Measurements from ENCODE around the gene COQ10A.

COQ10A gene

GRCh38 chr12:56248711-56249110 lies 18.0 kb upstream of the COQ10A start:
- no peak overlapping the region for H3K27ac ChIP-seq
- peaks cover 9% of the 10 kb centered on the region for H3K79me2 ChIP-seq
- no peaks in the 10 kb centered on the region for H3K36me3 ChIP-seq (ENCODE audit: control insufficient read depth, insufficient read depth, low read length)
- no peaks in the 10 kb centered on the region for H3K9me3 ChIP-seq (ENCODE audit: control insufficient read depth, low read length)
- no peaks in the 10 kb centered on the region for H3K4me1 ChIP-seq
- no peak overlapping the region for H3K9ac ChIP-seq
- H3K4me2 ChIP-seq (ENCODE audit: low read length) = no peak overlapping the region
- no peak for TF ChIP-seq CTCF (IDR thresholded peaks at IDR 0.05)
- H3K27me3 ChIP-seq (ENCODE audit: control insufficient read depth, insufficient read depth, low read length) = no peaks in the 10 kb centered on the region
- no peak overlapping the region for H2AFZ ChIP-seq
- H3K4me3 ChIP-seq (ENCODE audit: low read depth, low read length) = no peak overlapping the region

GRCh38 chr12:56252649-56253048 lies 14.1 kb upstream of the COQ10A start:
- Histone ChIP-seq H3K27me3 (ENCODE audit: control insufficient read depth, insufficient read depth, low read length) (no peaks in the 10 kb centered on the region), H3K4me1 (peaks cover 3% of the 10 kb centered on the region), H3K9me3 (ENCODE audit: control insufficient read depth, low read length) (no peaks in the 10 kb centered on the region), H3K4me3 (ENCODE audit: low read depth, low read length) (no peak overlapping the region), H2AFZ (no peak overlapping the region), H3K79me2 (peaks cover 23% of the 10 kb centered on the region), H3K27ac (no peak overlapping the region), H3K36me3 (ENCODE audit: control insufficient read depth, insufficient read depth, low read length) (no peaks in the 10 kb centered on the region), H3K9ac (no peak overlapping the region), H3K4me2 (ENCODE audit: low read length) (no peak overlapping the region)
- TF ChIP-seq CTCF (IDR thresholded peaks at IDR 0.05) = no peak

- no peak overlapping the region for H2AFZ ChIP-seq
- H3K36me3 ChIP-seq (ENCODE audit: control insufficient read depth, insufficient read depth, low read length) = no peaks in the 10 kb centered on the region
- no peaks in the 10 kb centered on the region for H3K9me3 ChIP-seq (ENCODE audit: control insufficient read depth, low read length)
- peaks cover 25% of the 10 kb centered on the region for H3K79me2 ChIP-seq
- H3K4me1 ChIP-seq = peaks cover 3% of the 10 kb centered on the region
- no peak for TF ChIP-seq CTCF (IDR thresholded peaks at IDR 0.05)
- no peak overlapping the region for H3K9ac ChIP-seq
- no peak overlapping the region for H3K4me3 ChIP-seq (ENCODE audit: low read depth, low read length)
- H3K27ac ChIP-seq = no peak overlapping the region
- no peak overlapping the region for H3K4me2 ChIP-seq (ENCODE audit: low read length)
- H3K27me3 ChIP-seq (ENCODE audit: control insufficient read depth, insufficient read depth, low read length) = no peaks in the 10 kb centered on the region
These were observed 13.7 kb upstream of the COQ10A start for GRCh38 chr12:56253091-56253490.

- H3K4me1 ChIP-seq = peaks cover 8% of the 10 kb centered on the region
- no peak overlapping the region for H3K9ac ChIP-seq
- no peak overlapping the region for H3K4me3 ChIP-seq (ENCODE audit: low read depth, low read length)
- no peak for TF ChIP-seq CTCF (IDR thresholded peaks at IDR 0.05)
- H3K4me2 ChIP-seq (ENCODE audit: low read length) = no peak overlapping the region
- no peaks in the 10 kb centered on the region for H3K36me3 ChIP-seq (ENCODE audit: control insufficient read depth, insufficient read depth, low read length)
- peaks cover 18% of the 10 kb centered on the region for H3K79me2 ChIP-seq
- no peaks in the 10 kb centered on the region for H3K27me3 ChIP-seq (ENCODE audit: control insufficient read depth, insufficient read depth, low read length)
- H3K9me3 ChIP-seq (ENCODE audit: control insufficient read depth, low read length) = no peaks in the 10 kb centered on the region
- H2AFZ ChIP-seq = no peak overlapping the region
- H3K27ac ChIP-seq = no peak overlapping the region
These were observed 11.1 kb upstream of the COQ10A start for GRCh38 chr12:56255671-56256070.

- no peaks in the 10 kb centered on the region for H3K36me3 ChIP-seq (ENCODE audit: control insufficient read depth, insufficient read depth, low read length)
These were observed 10.3 kb upstream of the COQ10A start for GRCh38 chr12:56256326-56256960.

More at GRCh38 chr12:56256326-56256960, 10.3 kb upstream of the COQ10A start:
- no peak overlapping the region for H2AFZ ChIP-seq
- H3K79me2 ChIP-seq = peaks cover 18% of the 10 kb centered on the region
- no peak overlapping the region for H3K4me2 ChIP-seq (ENCODE audit: low read length)
- no peak overlapping the region for H3K27ac ChIP-seq
- H3K9me3 ChIP-seq (ENCODE audit: control insufficient read depth, low read length) = no peaks in the 10 kb centered on the region
- H3K4me3 ChIP-seq (ENCODE audit: low read depth, low read length) = no peak overlapping the region
- peaks cover 8% of the 10 kb centered on the region for H3K4me1 ChIP-seq
- no peak for TF ChIP-seq CTCF (IDR thresholded peaks at IDR 0.05)
- no peak overlapping the region for H3K9ac ChIP-seq
- no peaks in the 10 kb centered on the region for H3K27me3 ChIP-seq (ENCODE audit: control insufficient read depth, insufficient read depth, low read length)
